Measurements from ENCODE around the gene TELO2.
A peak's percentile ranks its signal among the peaks of the same experiment; 100 is the strongest.
"Not testable (repeated sequence)": the region's sequence is repeated elsewhere in the genome, so short reads cannot be mapped to it uniquely, and the experiment has no call there.

The TELO2 gene

DNA sequence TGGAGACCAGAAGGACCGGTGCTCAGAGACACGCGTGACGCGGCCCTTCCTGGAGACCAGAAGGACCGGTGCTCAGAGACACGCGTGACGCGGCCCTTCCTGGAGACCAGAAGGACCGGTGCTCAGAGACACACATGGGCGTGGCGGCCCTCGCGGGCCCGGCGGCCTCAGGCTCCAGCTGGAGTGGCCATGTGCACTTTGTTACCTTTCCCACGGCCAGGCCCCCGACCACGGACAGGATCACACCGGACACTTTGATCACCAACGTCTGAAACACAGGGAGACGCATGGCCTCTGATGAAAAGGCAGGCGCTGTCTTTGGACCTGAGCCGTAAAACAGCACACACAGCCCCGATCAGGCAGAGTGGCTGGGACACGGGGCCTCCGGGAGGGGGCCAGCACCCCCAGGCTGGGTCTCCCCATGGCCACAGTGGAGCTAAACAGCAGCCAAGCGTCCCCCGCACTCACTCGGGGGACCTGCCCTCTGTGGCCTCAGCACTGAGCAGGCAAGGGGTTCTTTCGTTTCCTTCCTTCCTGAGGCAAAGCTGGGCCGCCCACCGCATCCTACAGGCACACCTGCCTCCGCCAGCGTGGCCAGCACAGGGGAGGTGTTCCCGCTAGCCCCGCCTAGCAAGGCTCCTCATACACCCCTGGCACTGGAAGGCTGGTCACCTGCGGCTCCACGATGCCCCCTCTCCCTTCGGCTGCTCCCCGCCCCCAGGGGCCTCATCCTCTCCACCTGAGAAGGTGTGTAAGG lies 35.5 kb upstream of the TELO2 start:
- no peak for DNase-seq (ENCODE audit: low spot score)

DNA sequence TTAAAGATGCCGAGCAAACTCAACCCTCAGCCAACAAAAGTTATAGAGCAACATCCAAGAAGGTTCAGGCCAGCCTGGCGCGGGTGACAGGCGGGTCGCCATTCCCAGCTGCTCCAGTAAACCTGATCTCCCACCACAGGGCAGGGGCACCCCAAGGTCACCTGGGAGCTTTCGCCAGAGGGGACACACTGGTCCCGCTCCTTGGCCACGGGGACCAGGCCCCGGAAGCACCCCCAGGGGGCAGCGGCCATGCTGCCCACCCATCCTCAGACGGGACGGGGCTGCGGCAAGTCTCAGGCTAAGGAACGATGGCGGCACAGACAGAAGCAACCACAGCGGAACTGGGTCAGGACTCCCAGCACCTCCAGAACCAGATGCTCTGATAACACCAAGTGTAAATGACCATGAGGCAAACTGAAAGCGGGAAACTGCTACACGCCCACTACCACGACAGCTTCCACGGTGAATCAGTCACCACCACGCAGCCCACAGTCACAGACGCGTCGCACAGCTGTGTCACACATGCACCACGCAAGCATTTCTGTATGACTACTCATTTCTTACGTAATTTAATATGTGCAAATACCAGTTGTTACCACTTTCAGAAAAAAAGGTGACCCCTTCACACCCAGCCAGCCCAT lies 34.7 kb upstream of the TELO2 start:
- DNase-seq (ENCODE audit: low spot score): no peak

DNA sequence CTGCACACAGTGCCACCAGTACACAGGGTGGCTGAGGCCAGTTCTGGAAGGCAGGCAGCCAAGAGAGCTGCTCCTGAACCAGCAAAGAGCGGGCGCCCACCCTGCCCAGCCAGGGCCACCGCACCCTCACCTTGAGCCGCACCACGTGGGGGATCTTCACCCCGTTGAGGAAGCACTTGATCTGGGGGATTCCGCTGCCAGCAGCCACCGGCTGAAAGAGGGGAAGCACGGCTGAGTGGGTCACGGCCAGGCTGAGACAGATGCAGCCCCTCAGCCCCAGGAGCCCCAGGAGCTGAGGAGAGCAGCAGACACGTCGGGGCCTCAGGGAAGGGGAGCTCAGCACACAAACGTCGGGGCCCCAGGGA lies 34.2 kb upstream of the TELO2 start:
- DNase-seq (ENCODE audit: low spot score): no peak

DNA sequence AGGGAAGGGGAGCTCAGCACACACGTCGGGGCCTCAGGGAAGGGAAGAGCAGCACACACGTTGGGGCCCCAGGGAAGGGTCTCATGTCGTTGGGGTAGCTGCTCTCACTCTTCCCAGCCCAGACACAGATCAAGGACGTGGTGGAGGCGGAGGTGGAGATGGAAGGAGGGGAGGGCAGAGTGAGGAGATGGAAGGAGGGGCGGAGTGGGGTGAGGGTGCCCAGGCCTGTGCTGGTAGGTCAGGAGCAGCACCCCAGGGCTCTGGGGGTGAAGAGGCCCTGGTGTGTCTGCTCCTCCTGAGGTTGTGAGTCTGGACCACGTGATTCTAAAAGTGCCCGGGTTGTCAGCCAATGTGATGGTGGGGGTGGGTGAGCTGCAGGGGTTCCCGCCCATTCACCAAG lies 33.2 kb upstream of the TELO2 start:
- no peak for DNase-seq (ENCODE audit: low spot score)

DNA sequence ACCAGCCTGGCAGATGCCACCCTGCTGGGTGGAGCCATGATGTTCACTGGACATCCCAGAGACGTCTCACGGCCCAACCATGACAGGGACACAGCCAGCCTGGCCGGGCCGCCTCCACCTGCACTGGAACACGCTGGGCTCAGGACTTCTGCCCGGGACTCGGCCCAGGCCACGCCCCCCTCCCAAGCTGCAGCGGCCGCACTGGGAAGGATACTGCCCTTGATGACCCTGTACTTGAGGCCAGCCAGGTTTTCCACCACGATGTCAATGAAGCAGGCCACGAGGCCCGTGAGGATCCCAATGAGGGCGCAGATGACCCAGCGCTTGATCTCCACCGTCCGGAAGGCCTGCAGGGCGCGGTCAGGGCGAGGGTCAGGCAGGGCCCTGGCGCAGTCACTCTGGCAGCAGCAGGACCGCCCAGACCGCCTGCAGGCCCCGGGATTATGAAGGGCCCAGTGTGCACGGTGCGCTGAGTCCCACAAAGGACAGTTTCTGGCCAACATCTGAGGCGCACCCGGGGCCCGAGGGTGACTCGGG lies 32.5 kb upstream of the TELO2 start:
- no peak for DNase-seq (ENCODE audit: low spot score)

DNA sequence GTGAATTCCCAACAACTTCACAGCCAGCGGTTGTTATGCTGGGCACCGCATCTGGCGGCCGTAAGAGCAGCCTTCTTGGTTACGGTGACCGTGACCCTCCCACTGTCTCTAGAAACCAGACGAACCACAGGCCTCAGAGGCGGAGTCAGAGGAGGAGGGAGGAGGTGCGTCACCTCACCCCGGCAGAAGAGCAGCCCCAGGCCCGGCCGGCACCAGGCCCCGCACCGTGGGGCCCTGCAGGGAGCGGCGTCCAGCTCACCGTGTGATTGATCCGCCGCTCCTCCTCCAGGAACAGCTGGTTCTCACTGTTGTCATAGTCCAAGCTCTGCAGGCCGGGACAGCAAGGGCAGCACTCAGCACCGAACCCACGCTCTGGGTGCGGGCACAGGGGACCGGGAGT lies 32.0 kb upstream of the TELO2 start:
- DNase-seq (ENCODE audit: low spot score): no peak

DNA sequence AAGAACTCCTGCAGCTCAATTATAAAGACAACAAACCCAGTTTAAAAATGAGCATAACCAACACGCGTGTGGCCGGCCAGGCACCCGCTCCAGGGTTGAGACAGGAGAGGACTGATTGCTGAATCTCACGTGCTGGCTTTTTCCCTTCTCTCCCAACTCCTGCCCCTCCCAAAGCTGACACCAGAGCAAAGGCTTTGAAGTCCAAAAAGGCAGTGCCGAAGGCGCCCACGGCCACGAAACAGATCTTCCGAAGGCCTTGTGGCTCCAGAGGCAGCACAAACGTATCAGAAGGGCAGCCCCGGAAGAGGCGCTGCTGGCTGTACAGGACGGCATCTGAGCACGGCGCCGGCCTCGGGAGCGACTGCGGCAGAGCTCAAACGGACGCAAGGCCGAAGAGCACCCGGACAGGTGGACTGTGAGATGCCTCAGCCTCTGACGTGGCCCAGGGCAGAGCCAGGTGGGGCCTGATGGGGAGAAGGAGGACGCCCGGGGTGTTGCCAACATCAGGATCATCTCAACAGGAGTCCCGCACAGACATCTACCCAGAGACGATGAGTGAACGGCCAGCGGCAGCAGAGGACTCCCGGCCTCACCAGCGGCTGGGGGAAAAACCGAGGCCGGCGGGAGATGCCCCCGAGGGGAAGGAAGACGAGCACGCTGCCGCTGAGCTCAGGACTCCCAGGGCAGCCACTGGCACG lies 28.8 kb upstream of the TELO2 start:
- DNase-seq (ENCODE audit: low spot score): no peak

DNA sequence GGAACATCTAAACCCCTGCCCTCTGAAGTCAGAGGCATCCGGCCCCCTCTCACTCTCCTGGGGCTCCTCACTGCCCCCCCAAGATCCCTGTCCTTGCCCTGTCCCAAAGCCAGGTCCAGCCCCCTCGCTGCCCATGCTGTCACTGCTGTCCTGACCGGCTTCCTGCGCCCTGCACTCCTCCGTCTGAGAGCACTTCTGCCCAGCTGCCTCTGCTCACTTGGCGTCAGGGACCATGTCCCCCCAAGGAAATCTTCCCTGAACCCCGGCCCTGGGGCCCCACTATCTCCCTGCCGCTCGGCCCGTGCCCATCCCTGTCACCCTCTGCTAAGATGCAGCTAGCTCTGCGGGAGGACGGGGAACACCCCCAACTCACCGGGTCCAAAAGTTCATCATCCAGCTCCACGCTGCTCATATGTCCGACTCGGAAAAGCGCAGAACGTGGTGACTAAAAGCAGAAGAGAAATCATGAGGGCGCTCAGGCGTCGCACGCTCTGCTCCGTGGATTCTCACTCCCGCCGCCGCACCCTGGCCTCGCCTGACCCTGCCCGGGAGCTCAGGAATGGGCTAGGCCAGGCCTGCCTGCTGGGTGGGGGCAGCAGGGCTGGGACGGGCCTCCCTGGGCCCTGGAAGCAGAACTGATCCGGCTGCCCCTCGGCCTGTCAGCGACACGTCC lies 28.1 kb upstream of the TELO2 start:
- DNase-seq (ENCODE audit: low spot score): no peak

DNA sequence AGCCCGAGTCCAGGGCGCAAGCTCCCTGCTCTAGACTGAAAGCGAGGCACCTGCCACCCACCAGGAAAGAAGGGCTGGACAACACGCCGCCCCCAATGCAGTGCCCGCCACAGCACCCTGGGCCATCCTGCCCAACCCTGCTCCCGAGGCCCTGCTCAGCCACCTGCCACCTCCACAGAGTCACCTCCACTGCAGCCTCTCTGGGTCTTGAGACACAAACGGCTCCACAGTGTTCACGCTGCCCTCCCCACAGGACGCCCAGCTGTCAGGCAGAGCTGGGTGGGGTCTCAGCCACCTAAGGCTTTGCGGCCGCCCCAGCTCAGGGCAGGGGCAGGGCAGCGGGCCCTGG lies 27.6 kb upstream of the TELO2 start:
- DNase-seq (ENCODE audit: low spot score): no peak

DNA sequence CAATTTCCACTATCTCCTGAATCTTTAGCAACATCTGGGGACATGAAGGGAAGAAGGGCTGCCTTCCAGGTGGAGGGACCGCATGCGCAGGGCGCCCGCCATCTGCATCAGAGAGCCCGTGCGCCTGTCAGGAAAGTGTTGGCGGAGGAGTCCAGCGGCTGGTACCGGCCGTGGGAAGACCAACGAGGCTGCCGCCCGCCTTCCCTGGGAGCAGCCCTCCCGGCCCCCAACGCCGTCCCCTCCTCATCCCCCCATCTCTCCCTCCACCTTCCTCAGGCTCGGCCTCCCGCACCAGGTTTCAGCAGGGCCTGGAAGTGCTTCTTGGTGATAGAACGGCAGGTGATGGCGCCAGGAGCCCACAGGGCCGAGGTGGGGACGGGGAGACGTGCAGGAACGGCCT lies 27.1 kb upstream of the TELO2 start:
- no peak for DNase-seq (ENCODE audit: low spot score)

DNA sequence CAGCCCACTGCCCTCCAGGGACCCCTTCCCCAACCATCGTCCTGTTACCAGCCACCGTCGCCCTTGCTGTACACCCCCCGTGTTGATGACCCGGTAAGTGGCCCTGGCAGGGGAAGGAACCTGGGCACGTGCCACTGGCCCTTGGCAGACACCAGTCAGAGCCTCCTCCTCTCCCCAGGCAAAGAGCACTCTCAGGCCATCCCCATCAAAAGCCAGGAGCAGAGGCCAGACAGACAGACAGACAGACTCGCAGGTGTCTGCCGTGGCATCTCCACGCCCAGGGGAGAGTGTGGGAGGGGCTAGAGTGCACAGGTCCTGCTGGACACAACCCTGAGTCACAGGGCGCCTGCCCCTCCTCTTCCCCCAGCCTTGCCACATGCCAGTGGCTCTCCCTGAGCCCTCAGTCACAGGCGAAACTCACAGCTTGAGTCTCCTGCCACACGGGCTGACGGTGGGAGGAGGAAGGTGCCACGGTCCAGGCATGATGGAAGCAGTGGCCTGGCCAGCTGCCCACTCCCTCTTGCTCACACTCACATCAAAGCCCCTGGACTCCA lies 26.1 kb upstream of the TELO2 start:
- DNase-seq (ENCODE audit: low spot score): peak; percentile 39

DNA sequence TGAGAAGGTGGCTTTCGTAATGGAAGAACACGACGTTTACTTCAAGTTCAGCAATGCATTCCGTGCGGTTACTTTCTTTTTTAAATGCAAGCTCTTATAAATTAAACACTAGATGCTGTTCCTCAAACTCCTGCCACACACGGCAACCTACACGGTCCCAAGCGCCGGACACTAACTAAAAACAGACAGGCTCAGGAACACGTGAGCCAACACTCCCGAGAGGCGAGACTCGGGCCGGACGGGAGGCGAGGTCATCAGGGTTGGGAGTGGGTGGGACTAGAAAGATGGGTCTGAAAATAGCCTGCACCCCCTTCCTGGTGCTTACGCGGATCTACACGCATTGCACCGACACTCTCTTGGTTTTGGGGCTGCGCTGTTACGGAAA lies 24.7 kb upstream of the TELO2 start:
- DNase-seq (ENCODE audit: low spot score): no peak

DNA sequence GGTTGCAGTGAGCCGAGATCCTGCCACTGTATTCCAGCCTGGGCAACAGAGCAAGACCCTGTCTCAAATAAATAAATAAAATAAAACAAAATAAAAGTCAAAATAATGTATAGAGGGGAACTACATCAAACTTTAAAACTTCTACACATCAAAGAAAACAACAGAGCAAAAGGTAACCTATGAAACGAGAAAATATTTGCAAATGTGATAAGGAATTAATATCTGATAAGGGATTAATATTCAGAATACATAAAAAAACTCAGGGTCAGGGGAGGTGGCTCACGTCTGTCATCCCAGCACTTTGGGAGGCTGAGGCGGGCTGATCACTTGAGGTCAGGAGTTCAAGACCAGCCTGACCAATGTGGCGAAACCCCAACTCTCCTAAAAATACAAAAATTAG lies 24.0 kb upstream of the TELO2 start:
- DNase-seq (ENCODE audit: low spot score): not testable (repeated sequence)

DNA sequence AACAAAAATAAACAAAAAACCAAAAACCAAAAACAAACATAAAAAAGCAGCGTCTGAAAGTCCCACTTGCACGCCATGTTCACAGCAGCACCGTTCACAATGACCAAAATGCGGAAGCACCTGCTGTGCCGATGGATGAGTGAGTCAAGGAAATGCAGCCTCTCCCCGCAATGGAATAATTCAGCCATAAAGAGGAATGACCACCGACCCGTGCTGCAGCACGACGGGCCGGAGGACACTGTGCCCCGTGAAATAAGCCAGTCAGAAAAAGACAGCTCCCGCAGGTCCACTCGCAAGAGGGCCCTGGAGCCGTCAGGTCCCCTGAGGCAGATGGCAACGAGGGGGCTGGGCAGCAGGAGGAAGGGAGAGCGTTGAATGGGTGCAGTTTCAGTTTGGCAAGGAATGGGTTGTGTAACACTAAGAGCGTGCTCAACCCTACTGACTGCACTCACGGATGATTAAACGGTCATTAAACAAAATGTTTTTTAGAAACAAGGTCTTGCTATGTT lies 23.4 kb upstream of the TELO2 start:
- DNase-seq (ENCODE audit: low spot score): no peak

DNA sequence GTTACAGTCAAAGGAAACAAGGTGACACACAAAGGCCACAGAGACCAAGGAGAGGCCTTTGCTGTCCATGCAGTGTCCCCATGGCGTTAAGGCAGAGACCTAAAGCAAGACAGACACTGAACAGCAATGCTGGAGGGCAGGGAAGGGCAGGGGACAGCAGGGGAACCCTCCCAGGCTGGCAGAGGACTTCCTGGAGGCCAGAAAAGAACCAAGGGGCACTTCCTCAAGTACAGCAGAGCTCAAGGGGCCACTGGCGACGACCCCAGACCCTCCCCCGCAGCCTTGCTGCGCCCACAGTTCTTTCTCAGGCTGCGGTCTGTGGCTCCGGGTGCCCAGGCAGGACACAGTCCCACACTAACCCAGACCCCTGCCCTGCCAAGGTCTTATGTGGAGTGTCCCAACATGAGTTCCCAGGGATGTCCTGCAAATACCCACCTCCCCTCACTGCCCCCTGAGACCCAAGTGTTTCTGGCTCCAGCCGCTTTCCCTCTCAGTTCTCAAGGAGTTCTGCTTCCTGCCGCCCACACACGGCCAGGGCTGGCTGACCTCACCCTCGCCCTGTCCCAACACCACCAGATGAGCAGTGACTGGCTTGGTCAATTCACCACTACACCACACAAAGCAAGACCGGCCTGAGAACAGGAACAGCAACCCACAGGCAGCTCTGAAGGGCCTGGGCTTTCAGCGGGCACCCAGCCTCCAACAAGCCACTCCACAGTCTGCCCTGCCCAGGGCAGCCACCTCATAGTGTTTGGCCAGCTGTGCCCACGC lies 22.5 kb upstream of the TELO2 start:
- no peak for DNase-seq (ENCODE audit: low spot score)

DNA sequence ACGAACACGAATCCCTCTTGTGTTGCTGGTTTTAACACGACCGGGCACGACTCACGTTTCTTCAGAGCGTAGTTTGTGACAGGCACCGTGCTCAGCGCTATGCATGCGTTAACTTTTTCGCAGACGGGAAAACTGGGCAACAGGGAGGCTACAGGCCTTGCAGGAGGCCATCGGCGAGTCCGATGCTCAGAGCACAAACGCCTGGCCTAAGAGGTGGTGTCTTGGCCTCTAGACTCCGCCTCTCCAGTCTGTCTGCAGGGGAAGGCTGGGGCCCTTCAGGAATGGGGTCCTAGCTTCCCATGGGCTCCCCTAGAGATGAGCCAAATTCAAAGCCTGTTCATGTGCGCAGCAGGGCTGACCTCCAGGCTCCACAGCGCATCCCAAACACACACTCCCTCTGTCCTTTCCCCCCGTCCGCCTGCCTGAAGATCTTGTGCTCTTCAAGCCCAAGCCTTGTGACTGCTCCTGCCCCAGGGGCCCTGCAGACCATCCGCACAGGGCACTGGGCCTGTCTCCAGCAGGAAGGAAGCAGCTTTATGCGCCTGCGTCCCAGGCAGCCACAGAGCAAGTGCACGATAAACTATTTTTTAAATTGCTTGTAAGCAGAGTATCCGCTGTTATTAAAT lies 21.5 kb upstream of the TELO2 start:
- no peak for DNase-seq (ENCODE audit: low spot score)

DNA sequence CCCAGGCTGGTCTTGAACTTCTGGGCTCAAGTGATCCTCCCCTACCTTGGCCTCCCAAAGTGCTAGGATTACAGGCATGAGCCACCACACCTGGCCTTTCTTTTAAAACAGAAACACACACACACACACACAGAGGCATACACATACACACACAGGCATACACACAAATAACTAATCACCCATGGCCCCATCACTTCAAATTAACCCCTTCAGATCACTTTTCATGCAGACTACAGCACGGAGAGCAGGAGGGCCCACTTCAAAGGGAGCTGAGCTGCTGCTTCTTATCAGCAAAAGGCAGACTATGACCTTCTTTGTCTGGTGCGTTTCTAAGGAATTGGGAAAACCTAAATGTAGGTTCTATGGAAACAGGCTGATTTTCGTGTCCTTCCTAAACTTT lies 20.2 kb upstream of the TELO2 start:
- DNase-seq (ENCODE audit: low spot score): no peak

DNA sequence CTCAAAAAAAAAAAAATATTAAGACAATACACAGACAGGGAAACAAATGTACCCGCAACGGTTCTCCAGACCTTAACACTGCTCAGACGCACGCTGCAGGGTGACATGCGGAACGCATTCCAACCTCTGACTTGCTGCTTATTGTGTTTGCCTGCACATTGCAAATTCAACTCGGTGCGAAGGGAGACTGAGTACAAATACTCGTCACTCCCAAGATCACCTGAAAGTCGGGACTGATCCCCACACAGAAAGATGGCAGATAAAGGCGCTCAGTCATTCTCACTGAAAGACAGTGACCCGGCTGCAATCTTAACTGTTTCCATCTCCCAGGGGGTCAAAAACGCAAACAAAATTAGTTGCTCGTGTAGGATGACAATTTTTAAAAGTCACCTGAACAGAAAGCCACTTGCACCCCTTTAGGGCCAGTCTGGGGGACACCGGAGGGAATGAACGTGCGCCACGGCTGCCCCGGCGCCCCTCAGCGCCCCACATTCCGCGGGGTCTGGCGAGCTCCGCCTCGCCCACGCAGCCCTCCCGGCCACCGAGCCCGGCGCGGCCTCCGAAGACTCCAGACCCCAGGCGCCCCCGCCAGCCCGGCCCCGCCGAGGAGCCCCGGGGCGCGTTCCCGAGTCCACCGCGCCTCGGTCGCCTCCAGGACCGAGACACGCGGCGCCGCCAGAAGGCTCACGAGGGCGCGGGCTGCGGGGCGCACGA lies 18.9 kb upstream of the TELO2 start:
- no peak for DNase-seq (ENCODE audit: low spot score)

DNA sequence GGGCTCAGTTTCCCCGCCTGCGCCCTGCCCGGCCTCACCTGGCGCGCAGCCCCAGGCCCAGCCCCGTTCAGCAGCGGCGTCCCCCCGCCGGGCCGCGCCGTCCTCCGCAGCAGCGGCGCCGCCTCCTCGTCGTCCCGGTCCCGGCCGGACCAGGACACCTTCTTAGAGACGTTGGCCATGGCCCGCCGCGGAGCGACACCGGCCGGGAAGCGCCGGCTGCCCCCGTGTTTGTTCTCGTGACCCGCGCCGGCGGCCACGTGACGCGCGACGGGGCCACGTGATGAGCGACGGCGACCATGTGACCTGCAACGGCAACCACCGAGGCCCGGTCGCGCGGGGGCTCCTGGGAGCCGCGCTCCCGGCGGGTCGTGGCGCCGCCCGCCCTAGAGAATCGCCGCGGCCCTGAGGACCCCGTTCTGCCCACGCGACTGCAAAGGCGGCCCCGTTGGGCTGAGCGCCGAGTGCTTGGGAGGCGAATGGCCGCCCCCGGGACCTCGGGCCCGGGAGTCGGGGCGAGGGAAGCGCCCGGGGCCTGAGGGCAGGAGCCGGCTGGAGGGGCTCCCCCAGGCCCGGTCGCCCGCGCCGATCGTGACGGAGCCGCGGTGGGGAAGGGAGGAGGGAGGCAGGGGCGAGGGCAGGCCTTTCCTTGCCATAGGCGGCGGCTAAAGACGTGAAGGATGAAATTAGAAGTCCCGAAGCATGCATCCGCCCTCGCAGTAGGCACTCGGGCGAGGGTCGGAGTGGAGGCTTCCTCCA lies 18.2 kb upstream of the TELO2 start, which contains the start of gene CLCN7:
TSS of gene CLCN7 (minus strand) at position 233 of the 756 bp plus-strand sequence. CDS start at position 179, 54 bp downstream.
- peak; percentile 72 for DNase-seq (ENCODE audit: low spot score)
